NK-92 (cell line): ENCODE measurements around the gene ZNF184.

Experiments used
- DNase-seq: peaks from one replicate; lab custom pipeline; 2025; ENCODE audit not compliant: unreplicated experiment; lab: John Stamatoyannopoulos, UW

Gene ZNF184

DNA sequence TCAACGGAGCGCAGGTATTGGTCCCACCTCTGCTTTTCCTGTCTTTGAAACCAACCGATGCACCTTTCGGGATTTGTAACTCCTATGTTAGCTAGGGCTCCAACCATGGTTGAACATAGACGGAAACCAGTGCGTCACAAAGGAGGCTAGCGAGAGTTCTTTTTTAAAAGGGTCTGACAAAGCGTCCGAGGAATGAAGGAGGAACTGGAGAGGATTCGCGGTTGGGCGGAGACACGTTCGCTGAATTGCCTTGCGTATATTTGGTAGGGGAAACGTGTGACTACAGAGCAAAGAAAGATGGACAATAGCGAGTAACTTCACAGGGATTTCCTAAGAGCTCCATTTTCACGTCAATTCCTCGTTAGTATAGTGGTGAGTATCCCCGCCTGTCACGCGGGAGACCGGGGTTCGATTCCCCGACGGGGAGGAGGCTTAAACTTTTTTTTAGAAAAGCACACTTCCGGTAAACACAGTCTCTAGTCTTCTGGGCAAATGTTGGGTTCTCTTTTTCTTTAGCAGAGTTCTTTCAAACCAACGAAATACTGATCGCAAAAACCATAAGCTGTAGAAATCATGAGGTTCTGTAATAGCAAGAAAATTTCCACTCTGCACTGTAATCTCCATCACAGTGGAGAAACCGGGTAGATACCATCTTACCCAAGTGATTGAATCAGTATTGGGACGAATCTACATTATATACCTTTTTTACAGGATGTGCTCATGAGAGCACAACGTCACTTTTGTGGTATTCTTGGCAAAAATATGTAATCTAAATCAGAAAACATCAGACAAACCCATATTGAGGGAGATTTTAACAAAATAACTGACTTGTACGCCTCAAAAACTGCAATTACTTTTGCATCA is 6.6 kb upstream of the ZNF184 start:
- peak; percentile 7 for DNase-seq

DNA sequence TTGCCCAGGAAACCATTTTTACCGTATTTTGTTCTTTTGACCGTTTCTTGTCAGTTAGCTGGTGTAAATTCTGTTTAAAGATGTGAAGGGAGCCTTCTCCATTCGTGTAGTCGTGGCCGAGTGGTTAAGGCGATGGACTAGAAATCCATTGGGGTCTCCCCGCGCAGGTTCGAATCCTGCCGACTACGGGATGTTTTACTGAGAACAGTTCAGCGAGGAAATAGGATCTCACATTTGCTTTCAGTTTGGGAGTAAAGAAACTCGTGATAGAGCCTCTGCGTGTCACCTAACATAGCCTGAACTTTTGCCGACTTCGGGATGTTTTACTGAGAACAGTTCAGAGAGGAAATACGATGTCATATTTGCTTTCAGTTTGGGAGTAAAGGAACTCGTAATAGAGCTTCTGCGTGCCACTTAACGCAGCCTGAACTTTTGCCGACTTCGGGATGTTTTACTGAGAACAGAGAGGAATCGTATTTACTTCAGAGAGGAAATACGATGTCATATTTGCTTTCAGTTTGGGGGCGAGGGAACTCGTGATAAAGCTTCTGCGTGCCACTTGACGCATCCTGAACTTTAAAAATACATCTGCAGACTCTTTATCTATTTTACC is 5.9 kb upstream of the ZNF184 start:
- peak; percentile 25 for DNase-seq

DNA sequence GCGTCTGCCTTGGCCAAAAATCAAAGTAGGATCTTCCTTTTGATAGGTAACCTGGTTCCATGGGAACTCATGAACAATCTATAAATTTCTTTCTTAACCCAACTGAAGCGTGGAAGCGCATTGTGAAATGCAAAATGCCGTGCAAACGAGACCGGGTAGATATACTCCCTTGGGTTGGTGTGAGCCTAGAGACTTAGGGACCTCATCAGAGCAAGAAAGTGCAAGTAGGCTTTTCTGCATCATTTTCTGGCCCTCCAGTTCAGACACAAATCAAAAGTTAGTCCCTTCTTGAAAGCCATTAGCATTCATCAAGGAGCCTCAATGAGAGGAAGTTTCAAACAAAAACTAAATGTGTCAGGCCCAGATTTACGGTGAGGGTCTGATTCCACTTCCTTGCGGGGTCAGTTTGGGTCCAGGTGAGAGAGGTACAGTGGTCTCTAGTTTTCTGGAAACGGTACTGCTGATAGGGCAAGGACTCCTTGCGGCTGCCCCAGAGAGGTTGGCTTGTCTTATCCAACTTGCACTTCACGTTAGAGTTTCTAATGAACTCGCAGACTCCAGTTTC is 5.3 kb upstream of the ZNF184 start:
- no peak for DNase-seq

DNA sequence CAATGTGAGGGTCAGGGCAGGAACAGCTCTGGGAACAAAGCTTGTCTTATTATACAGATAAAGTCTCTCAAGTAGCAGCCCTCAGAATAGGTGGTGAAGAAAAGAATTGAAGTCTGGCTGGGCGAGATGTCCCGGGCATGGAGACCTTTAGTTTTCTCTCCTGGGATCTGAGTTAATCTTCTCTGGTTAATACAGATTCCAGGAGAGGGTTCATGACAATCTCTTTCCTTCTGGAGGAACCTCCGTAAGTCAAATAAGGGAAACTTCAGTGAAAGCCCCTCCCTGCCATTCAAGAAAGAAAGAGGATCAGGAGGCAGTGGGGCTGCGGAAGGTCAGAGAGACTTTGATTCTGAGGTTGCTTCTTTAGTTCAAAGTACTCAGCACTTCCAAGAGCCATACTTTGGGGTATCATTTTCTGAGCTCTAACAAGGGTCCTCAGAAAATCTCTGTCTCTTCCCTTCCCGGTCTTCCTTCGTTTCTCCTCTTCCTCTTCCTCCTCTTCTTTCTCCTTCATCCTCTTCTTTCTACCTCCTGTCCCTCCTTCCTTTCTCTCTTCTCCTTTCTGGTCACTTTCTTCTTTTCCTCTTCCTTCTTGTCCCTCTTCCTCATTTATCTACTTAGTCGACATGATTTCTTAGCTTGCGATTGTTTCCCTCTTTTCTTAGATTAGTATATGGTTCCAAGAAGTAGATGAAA is 4.6 kb upstream of the ZNF184 start:
- no peak for DNase-seq

DNA sequence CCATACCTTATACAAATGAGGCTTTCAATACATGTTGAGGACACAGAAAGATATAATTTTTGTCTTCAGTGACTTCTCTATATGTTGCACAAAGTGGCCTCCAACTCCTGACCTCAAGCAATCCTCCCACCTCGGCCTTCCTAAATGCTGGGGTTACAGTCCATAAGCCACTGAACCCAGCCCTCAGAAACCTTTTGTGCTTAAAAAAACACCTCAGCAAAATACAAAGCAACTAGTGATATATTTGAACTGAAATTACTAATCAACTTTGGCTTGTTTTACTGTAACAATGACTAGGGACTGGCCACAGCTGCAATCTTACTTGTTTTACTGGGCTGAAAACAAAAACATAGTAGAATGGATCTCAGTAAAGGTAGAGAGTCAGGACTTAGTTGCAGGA is 3.2 kb upstream of the ZNF184 start:
- no peak for DNase-seq

DNA sequence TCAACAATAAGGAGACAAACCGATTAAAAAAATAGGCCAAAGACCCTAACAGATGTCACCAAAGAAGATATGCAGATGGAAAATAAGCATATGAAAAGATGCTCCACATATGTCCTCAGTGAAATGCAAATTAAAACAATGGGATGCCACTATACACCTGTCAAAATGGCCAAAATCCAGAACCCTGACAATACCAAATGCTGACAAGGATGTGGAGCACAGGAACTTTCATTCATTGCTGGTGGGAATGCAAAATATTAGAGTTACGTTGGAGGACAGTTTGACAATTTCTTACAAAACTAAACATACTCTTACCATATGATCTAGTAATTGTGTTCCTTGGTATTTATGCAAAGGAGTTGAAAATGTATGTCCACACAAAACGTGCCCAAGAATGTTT is 1.8 kb upstream of the ZNF184 start:
- DNase-seq = no peak

DNA sequence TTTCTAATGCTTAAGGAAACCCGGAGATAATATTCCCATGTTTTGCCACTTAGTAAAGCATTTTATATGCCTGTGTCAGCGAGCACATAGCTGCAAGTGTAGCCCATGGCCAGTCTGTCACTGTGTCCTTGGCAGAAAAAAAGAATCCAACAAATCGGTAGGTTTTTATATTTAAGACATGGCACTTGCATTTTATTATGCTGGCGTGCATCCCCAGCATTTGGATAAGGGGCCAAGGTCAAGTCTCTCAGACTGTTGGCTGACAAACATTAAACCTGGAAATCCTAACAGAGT is 1.2 kb upstream of the ZNF184 start:
- DNase-seq = no peak

DNA sequence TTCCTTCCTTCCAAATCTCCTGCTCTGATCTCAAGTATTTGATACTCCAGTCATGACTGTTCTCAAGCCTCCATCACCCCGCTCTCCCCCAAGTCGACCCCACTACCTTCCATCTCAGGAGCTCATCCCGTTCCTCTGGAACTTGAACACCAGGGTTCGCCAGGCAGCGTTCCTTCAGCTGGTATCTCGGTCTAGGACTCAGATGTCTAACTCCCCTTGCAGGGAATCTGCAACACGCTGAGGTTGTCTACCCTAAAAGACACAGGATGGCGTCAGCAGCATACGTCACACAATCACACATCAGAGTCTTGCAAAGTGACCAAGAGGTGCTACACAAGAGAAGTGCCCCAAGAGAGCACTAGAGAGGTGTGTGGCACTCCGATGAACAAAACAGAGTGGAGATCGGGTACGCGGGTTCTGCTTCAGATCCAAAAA is 706 bp downstream of the ZNF184 start:
- peak; percentile 14 for DNase-seq

DNA sequence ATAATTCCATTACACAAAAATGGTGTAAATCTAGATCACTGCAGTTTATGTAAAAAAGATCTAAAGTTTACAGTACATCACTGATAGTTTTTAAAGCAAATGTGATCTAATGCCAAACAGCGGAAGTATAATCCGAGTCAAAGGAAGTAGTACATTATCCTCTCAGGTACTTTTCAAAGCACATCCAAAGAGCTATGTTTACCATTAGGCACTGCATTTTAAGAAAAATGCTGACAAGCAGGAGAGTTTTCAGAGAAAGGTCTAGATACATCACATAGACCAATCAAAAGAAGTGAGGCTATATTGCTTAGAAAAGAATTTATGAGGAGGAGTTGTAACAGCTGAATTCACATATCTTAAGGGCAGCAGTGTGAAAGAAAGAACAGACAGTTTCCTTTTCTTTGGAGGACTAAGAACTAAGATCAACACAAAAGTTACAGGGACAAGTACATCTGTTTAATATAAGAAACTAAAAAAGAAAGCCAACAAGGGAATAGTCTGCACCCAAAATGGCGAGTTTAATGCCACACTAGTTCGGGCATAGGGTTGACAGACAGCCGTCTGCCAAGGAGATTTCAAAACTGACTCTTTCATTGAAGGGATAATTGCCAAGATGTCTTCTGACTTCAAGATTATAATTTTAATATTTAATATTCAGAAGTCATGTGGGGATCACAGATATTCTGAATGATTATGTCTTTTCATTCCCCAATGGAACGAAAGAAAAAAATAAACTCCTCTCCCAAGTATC is 1.4 kb downstream of the ZNF184 start:
- DNase-seq = no peak

DNA sequence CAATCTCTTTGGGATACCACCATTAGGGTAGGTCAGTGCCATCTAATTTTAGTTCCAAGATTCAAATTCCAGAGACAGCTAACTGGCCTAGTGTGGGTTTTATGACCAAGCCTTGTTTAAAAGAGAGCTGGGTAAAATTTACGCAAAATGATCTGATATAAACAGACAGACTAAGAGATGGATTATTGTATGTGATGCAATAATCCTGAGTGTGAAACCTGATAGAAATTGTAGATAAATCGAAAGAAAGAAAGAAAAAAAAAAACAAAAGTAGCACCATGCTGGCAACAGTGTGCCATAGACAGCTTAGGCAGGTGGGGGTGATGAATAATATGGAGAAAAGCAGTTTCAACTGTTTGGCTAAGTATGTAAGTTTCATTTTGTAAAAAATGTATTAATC is 2.9 kb downstream of the ZNF184 start:
- DNase-seq = no peak

DNA sequence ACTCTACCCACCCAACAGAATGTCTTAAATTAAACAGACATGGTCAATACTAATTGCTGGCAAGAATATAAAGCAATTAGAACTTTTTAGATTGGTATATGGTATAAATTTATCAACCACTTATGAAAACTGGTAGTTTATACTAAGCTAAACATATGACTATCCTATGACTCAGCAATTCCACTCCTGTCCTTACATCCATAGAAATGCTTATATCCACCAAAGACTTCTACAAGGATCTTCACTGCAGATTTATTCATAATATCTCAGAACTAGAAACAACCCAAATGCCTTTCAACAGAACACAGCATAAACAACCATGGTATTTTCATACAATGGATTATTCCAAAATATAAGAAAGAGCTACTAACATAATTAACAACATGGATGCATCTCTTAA is 4.6 kb downstream of the ZNF184 start:
- DNase-seq = no peak

DNA sequence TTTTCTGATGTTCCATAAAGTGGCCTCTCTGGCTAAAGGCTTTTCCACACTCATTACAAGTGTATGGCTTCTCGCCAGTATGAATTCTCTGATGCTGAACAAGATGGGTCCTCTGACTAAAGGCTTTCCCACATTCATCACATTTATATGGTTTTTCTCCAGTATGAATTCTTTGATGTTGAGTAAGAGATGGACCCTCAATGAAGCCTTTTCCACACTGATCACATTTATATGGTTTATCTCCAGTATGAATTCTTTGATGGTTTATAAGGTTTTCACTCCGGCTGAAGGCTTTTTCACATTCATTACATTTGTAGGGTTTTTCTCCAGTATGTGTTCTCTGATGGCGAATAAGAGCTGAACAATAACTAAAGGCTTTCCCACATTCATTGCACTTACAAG is 20.4 kb downstream of the ZNF184 start:
- no peak for DNase-seq

DNA sequence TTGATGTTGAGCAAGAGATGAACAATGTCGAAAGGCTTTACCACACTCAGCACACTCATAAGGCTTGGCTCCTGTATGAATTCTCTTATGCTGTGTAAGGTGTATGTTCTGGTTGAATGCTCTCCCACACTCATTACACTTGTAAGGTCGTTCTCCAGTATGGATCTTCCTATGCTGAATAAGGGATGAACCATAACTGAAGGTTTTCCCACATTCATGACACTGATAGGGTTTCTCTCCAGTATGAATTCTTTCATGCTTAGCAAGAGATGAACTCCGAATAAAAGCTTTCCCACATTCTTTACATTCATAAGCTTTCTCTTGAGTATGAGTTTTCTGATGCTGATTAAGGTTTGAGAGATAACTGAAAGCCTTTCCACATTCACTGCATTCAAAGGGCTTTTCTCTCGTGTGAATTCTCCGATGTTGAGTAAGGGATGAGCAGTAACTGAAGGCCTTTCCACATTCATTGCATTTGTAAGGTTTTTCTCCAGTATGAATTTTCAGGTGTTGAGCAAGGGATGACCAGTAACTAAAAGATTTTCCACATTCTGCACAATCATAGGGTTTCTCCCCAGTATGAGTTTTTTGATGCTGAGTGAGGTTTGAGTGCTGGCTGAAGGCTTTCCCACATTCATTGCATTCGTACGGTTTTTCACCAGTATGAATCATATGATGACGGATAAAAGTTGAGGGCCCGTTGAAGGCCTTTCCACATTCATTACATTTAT is 21.1 kb downstream of the ZNF184 start:
- DNase-seq = no peak

DNA sequence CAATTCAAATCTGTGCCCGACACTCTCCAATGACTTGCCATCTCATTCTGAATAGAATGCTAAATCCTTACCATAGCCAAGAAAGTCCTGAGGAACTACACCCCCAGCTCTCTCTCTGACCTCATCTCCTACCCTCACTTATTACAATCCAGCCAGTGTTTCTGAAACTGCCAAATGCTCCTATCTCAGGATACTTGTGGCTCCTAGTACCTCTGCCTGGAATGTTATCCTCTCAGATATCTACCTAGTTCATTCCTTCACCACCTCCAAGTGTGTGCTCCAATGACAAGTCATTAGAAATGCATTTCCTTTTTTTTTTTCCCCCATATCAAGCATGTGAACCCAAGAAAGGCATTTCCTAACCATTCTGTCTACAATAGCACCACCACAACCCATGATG is 24.4 kb downstream of the ZNF184 start:
- no peak for DNase-seq

DNA sequence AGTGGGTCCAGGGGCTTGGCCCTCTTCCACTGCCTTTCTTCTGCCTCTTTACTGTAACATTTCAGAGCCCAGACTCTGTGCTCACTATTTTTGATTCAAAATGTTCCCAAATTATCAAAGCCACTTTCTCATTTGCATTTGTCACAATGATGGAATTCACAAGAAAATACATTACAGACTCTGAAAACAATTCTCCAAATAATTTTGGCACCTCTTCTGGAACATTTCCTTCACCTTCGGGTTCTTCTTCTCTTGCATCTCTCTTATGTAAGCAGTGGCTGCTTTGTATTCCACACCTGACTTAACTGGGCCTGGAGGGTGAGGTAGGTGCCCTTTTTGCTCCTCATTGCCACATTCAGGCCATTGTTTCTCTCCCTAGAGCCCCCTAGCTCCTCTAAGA is 30.0 kb downstream of the ZNF184 start:
- no peak for DNase-seq

DNA sequence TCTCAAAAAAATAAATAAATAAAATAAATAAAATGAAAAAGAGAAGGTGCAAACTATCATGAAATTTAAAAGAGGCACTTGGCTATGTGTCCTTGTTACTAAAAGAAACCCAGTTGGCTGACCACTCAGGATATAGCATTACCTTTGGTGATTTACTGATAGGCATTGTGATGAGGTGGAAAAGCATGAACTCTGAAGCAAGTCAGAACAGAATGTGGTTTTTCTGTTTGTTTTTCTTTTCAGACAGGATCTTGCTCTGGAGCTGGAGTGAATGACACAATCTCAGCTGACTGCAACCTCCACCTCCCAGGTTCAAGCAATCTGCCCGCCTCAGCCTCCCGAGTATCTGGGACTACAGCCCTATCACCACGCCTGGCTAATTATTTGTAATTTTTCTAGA is 31.9 kb downstream of the ZNF184 start:
- DNase-seq = no peak

DNA sequence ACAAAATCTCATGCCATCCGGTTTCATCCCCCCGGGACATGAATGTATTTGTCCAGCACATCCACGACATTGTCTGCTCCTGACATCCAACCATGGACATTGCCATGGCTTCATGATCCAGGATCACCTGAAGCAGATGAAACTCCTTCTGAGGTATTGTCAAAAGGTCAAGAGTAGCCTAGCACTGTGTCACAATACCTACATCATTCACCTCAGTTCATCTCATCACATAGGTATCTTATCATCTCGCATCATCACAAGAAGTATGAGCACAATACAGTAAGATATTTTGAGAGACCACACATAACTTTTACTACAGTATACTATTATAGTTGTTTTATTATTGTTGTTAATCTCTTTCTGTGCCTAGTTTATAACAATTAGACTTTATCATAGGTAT is 33.5 kb downstream of the ZNF184 start:
- DNase-seq = no peak

DNA sequence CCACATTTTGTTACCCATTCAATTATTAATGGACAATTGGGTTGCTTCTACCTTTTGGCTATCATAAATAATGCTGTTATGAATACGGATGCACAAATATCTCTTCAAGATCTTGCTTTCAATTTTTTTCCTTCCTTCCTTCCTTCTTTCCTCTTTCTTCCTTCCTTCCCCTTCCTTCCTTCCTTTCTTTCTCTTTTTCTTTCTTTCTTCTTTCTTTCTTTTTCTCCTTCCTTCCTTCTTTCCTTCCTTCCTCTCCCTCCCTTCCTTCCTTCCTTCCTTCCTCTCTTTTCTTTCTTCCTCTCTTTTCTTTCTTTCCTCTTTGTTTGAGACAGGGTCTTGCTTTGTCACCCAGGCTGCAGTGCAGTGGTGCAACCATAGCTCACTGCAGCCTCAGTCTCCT is 39.2 kb downstream of the ZNF184 start:
- DNase-seq = no peak

DNA sequence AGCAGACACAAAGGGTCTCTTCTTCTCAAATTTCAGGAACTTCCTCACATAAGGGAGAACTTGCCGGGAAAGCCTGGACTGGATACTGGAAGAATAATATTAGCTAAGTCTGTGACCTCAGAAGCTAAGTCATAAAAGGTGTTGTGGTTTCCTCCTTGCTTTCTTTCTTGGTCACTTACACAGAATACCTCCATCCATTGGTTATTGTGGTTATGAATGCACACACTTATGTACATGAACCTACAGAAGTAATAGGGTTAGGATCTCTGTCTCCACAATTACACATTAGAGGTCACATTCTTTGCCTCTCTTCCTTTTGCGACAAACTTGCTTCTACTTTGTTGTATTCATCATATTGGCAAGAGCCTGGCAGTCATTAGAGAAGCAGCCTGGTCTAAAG is 43.9 kb downstream of the ZNF184 start:
- DNase-seq = no peak

DNA sequence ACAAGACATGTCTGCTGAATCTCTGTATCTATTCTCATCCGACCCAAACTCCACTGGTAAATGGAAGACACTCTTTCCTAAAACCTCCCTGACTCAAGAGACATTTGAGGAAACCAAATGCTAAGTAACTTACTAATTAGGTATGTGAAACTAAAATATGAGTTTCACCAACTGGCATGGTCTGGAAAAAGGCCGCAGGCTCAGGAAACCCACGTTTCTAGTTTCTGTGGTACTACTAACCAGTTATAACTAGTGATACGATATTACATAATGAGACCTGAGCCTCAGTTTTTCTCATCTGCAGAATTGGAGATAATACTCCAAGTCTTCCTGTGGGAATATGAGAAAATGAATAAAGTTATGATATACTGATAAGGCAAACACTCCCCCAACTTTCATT is 44.4 kb downstream of the ZNF184 start:
- DNase-seq = no peak
